Left lung (tissue), 10 donors: ENCODE results near the gene SH3RF2. TPM values are rescaled to one million over a fixed set of nuclear protein-coding genes. Genes with fewer than 3 reads are reported as not detected.

Source experiments
- ATAC-seq: fragments of 200-7000 bp; cut with Tn5 transposase; one replicate; pipeline ENCODE4 v1.9.1; 2020; ENCODE audit warnings: moderate library complexity
- DNase-seq, 4 donors: peaks; one replicate each; pipeline ENCODE4 v3.0.0-alpha.2; 2013 to 2020
- H3K27ac ChIP-seq, 2 donors: fragments of 200-600 bp; sonication (generic) in 1 of 2; one replicate each; pipeline versions ENCODE4 v1.5.0 to v1.8.0; 2020 to 2021
- H3K27me3 ChIP-seq, 2 donors: fragments of 200-600 bp; sonication (generic) in 1 of 2; one replicate each; pipeline versions ENCODE4 v1.5.0 to v1.8.0; 2020 to 2021
- H3K36me3 ChIP-seq, 2 donors: fragments of 200-600 bp; sonication (generic) in 1 of 2; one replicate each; pipeline versions ENCODE4 v1.5.0 to v1.8.0; 2020 to 2021
- H3K4me1 ChIP-seq, 2 donors: fragments of 200-600 bp; one replicate each; pipeline ENCODE4 v1.8.0; 2021
- H3K4me3 ChIP-seq, 2 donors: fragments of 200-600 bp; sonication (generic) in 1 of 2; one replicate each; pipeline versions ENCODE4 v1.5.0 to v1.8.0; 2020 to 2021; ENCODE audit warnings: mild to moderate bottlenecking in 1 of 2
- H3K9me3 ChIP-seq, 2 donors: fragments of 200-600 bp; sonication (generic) in 1 of 2; one replicate each; pipeline versions ENCODE4 v1.5.0 to v1.8.0; 2020 to 2021
- intact Hi-C, 2 donors: fragments of 100-400 bp; cut with DNase I; formaldehyde crosslinking; loops; one replicate each; pipeline versions ENCODE4 v1.11.2 to v1.14.2; 2022
- polyA plus RNA-seq, 6 donors: library from polyadenylated mRNA; unstranded; fragments of 120-200 nt; gene quantifications; one replicate each; pipeline ENCODE4 v1.2.1, GENCODE V29; 2013; ENCODE audit not compliant: insufficient read length in 6 of 6
- total RNA-seq, 2 donors: library from RNA; stranded (reverse); fragmentation: NEBNext Ultra II Directional; extraction: Animal tissue kit (Norgen Biotek cat#: 25700); gene quantifications; one replicate each; pipeline ENCODE4 v1.2.1, GENCODE V29; 2021
- TF ChIP-seq, protein P1 (sequence below), 2 donors: fragments of 200-600 bp; sonication (generic) in 1 of 2; IDR thresholded peaks; one replicate each; pipeline versions ENCODE4 v1.5.0 to v1.8.0; 2021; ENCODE audit warnings: antibody characterized with exemption in 2 of 2
- donor health status: DM: no; HTN: yes; CAD: no.
- donor health status: DM: no; HTN: no; CAD: no.

The SH3RF2 gene
- total and polyA plus RNA-seq, 8 donors = 0.24 to 20.3 (median 0.47) TPM

DNA sequence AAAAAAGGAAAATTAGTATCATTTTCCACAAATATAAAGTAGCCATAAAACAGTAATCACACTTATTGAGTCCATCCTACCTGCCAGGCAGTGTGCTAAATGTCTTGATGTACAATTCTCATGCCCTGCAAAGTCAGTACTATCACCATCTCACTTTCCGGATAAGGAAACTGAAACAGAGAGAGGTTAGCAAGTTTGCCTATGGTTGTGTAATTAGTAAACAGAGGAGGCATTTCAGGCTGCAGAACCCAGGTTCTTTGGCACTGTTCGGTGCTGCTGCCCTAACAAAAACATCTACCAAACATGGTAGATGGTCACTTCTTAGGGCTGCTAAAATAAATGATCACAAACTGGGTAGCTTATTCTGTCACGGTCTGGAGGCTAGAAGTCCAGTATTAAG, 146.4 kb downstream of the SH3RF2 start:
- intact Hi-C loops = no loop called here
- H3K27ac ChIP-seq = no peak overlapping the region

DNA sequence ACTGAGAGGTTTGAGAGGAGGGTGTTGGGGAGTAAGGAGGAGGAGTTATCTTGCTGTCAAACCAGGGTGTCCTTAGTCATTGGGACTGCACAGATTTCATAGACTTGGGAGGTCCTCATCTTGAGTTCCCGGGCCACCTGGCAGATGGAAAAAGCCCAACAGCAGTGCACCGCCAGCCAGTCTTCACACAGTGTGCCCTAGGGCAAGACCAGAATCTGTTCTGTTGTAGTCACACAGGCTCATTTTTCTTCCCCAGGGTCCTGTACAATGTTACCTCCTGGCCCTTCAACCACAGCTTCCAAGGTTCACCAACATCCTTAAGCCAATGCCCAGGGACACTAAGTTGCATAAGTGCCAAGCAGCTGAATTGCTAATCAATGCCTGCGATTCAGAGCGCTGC, 148.0 kb downstream of the SH3RF2 start:
- no peaks in the 10 kb centered on the region for H3K9me3 ChIP-seq
- H3K36me3 ChIP-seq = no peaks in the 10 kb centered on the region
- H3K27me3 ChIP-seq = no peaks in the 10 kb centered on the region
- no peaks in the 10 kb centered on the region for H3K4me1 ChIP-seq
- DNase-seq (no peak), ATAC-seq (no peak)
- no peak overlapping the region for H3K27ac ChIP-seq
- TF ChIP-seq, protein P1, sequence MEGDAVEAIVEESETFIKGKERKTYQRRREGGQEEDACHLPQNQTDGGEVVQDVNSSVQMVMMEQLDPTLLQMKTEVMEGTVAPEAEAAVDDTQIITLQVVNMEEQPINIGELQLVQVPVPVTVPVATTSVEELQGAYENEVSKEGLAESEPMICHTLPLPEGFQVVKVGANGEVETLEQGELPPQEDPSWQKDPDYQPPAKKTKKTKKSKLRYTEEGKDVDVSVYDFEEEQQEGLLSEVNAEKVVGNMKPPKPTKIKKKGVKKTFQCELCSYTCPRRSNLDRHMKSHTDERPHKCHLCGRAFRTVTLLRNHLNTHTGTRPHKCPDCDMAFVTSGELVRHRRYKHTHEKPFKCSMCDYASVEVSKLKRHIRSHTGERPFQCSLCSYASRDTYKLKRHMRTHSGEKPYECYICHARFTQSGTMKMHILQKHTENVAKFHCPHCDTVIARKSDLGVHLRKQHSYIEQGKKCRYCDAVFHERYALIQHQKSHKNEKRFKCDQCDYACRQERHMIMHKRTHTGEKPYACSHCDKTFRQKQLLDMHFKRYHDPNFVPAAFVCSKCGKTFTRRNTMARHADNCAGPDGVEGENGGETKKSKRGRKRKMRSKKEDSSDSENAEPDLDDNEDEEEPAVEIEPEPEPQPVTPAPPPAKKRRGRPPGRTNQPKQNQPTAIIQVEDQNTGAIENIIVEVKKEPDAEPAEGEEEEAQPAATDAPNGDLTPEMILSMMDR (IDR thresholded peaks at IDR 0.05) = no peak
- no peak overlapping the region for H3K4me3 ChIP-seq
- intact Hi-C loops = no loop called here

More for the DNA sequence above, 146.4 kb downstream of the SH3RF2 start:
- H3K27me3 ChIP-seq = peaks cover 0 to 6% of the 10 kb centered on the region in 2 donors
- DNase-seq = no peak
- H3K36me3 ChIP-seq = no peaks in the 10 kb centered on the region
- TF ChIP-seq, protein P1 (IDR thresholded peaks at IDR 0.05) = no peak
- no peak for ATAC-seq
- no peaks in the 10 kb centered on the region for H3K9me3 ChIP-seq
- no peak overlapping the region for H3K4me3 ChIP-seq
- H3K4me1 ChIP-seq = no peaks in the 10 kb centered on the region

DNA sequence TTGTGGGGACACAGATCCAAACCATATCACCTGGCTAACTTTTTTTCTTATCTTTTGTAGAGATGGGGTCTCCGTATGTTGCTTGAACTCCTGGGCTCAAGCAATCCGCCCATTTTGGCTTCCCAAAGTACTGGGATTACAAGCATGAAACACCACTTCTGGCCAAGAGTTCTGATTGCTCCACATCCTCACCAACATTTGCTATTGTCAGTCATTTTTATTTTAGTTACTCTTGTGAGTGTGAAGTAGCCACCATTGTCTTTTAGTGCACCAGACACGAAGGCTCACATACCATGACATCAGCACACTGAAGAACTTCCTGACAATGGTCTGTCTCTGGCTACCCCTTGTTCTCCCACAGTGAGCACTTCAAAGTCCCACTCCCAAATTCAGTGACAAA, 151.7 kb downstream of the SH3RF2 start:
- H3K27ac ChIP-seq = no peak overlapping the region
- ATAC-seq = no peak
- no peaks in the 10 kb centered on the region for H3K27me3 ChIP-seq
- intact Hi-C loops = no loop called here
- no peaks in the 10 kb centered on the region for H3K9me3 ChIP-seq
- no peak for DNase-seq
- no peak overlapping the region for H3K4me3 ChIP-seq
- TF ChIP-seq, protein P1 (IDR thresholded peaks at IDR 0.05) = no peak
- H3K4me1 ChIP-seq = no peaks in the 10 kb centered on the region
- H3K36me3 ChIP-seq = no peaks in the 10 kb centered on the region

DNA sequence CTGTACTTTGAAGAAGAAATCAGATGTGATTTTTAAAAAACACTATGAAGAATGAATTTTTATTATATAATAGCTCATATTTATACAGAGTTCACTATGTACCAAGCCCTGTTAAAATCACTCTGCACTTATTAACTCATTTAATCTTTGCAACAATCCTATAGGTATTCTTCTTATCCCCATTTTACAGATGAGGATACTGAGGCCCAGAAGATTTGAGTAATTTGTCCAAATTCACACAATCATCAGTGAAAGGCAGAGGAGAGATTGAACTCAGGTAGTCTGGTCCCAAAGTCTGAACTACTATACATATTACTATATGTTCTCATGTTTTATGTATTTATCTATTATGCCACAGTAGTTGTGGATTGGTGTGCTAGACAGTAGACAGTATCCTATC, 152.9 kb downstream of the SH3RF2 start:
- TF ChIP-seq, protein P1 (IDR thresholded peaks at IDR 0.05) = no peak
- H3K4me3 ChIP-seq = no peak overlapping the region
- DNase-seq (no peak), ATAC-seq (no peak)
- no peaks in the 10 kb centered on the region for H3K9me3 ChIP-seq
- H3K36me3 ChIP-seq = no peaks in the 10 kb centered on the region
- no peaks in the 10 kb centered on the region for H3K4me1 ChIP-seq
- no peaks in the 10 kb centered on the region for H3K27me3 ChIP-seq
- intact Hi-C loops = no loop called here
- H3K27ac ChIP-seq = no peak overlapping the region

DNA sequence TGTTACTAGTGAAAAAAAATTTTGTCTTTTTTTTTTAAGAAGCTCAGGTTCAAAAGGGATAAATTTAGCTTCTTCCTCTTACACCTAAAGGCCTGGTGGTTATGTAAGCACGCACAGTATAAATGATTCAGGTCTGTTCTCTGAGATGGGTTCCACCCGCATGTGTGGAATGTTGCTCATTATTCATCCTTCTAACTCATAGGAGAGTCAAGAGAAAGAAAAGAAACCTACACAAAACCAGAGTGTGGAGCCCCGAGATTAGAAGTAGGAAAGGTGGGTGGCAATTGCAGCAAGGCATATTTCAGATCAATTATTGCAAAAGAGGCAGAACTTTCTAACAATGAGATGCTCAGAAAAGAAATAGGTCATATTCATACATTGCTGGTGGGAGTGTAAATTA, 155.5 kb downstream of the SH3RF2 start:
- TF ChIP-seq, protein P1 (IDR thresholded peaks at IDR 0.05) = no peak
- ATAC-seq (no peak), DNase-seq (no peak)
- Histone ChIP-seq H3K9me3 (no peaks in the 10 kb centered on the region), H3K27me3 (no peaks in the 10 kb centered on the region), H3K36me3 (no peaks in the 10 kb centered on the region), H3K4me1 (no peaks in the 10 kb centered on the region), H3K27ac (no peak overlapping the region), H3K4me3 (no peak overlapping the region)
- intact Hi-C loops = no loop called here
